ENCODE data around the gene MOSMO. TPM values are rescaled to one million over a fixed set of nuclear protein-coding genes. Genes with fewer than 3 reads are reported as not detected.

MOSMO gene
- total RNA-seq, 1 donor from 2014 or later: 33.9 TPM

DNA sequence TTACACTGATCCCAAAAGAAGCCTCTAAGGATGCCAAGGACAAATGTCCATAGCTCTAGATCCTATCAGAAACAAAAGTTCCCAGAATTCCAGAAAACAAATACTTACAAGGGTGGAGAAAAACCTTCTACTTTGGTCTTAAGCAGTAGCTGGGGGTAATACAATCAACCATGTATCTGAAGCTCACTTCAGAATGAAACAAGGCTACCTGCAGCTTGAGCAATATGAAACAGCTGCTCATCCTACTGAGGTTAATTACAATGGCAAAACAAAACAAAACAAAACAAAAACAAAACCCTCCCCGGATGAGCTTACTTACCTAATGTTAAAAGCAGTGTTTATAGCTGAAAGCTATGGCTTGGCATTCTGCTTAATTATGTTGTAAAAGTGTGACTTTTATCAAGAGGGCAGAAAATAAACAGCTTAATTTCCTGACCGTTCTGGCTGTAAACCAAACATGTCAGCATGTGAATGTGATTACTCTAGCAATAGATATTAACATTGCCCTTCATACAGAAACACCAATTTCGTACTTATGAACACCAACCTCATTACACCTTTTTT is 17.4 kb upstream of the MOSMO start:
- no peak for DNase-seq (ENCODE audit: extremely low spot score in 2 of 2)
- Histone ChIP-seq H3K9me3 (no peaks in the 10 kb centered on the region), H3K4me1 (peaks cover 24% of the 10 kb centered on the region), H3K4me3 (no peak overlapping the region), H3K36me3 (no peaks in the 10 kb centered on the region), H3K27ac (no peak overlapping the region), H3K27me3 (no peaks in the 10 kb centered on the region)
- no peak for TF ChIP-seq POLR2A (IDR thresholded peaks at IDR 0.05)
- TF ChIP-seq, protein P1, sequence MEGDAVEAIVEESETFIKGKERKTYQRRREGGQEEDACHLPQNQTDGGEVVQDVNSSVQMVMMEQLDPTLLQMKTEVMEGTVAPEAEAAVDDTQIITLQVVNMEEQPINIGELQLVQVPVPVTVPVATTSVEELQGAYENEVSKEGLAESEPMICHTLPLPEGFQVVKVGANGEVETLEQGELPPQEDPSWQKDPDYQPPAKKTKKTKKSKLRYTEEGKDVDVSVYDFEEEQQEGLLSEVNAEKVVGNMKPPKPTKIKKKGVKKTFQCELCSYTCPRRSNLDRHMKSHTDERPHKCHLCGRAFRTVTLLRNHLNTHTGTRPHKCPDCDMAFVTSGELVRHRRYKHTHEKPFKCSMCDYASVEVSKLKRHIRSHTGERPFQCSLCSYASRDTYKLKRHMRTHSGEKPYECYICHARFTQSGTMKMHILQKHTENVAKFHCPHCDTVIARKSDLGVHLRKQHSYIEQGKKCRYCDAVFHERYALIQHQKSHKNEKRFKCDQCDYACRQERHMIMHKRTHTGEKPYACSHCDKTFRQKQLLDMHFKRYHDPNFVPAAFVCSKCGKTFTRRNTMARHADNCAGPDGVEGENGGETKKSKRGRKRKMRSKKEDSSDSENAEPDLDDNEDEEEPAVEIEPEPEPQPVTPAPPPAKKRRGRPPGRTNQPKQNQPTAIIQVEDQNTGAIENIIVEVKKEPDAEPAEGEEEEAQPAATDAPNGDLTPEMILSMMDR (IDR thresholded peaks at IDR 0.05): no peak
- TF ChIP-seq POLR2AphosphoS5 (IDR thresholded peaks at IDR 0.05; ENCODE audit: insufficient read depth in 1 of 2, low read depth in 1 of 2): no peak
- intact Hi-C loops (cut with DNase I): no loop called here

DNA sequence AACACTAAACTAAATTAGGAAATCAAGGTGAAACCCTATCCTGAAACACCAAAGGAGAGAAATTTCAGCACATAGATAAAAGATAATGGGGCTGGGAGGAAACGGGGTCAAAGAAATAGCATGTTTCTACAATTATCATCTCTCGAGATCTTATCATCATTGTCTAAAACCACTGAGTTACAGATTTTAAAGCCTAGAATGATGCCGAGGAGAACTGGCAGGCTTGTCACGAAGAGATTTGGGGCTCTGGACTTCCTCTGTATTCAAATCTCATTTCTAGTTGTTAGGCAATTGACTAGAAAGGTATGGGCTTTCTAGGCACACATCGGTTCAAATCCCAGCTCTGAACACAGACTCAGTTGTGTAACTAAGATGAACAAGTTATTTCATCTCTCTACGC is 16.3 kb upstream of the MOSMO start:
- Histone ChIP-seq H3K4me1 (peaks cover 24% of the 10 kb centered on the region), H3K4me3 (no peak overlapping the region), H3K27me3 (no peaks in the 10 kb centered on the region), H3K9me3 (no peaks in the 10 kb centered on the region), H3K36me3 (no peaks in the 10 kb centered on the region), H3K27ac (no peak overlapping the region)
- DNase-seq (ENCODE audit: extremely low spot score in 2 of 2): no peak
- TF ChIP-seq POLR2AphosphoS5 (IDR thresholded peaks at IDR 0.05; ENCODE audit: insufficient read depth in 1 of 2, low read depth in 1 of 2) (no peak), POLR2A (IDR thresholded peaks at IDR 0.05) (no peak)
- TF ChIP-seq, protein P1 (IDR thresholded peaks at IDR 0.05): no peak
- intact Hi-C loops (cut with DNase I): no loop called here

DNA sequence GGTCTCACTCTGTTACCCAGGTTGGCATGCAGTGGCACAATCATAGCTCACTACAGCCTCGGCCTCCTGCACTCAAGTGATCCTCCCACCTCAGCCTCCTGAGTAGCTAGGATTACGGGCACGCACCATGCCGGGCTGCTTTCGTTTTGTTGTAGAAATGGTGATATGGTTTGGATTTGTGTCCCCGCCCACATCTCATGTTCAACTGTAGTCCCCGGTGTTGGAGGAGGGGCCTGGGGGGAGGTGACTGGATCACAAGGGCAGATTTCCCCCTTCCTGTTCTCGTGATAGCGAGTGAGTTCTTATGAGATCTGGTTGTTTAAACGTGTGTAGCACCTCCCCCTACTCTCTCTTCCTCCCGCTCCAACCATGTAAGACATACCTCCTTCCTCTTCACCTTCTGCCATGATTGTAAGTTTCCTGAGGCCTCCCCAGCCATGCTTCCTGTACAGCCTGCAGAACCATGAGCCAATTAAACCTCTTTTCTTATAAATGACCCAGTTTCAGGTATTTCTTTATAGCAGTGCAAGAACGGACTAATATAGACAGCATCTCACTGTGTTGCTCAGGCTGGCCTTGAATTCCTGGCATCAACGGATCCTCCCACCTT is 12.9 kb upstream of the MOSMO start:
- Histone ChIP-seq H3K27ac (no peak overlapping the region), H3K4me1 (peaks cover 12% of the 10 kb centered on the region), H3K9me3 (no peaks in the 10 kb centered on the region), H3K27me3 (no peaks in the 10 kb centered on the region), H3K36me3 (no peaks in the 10 kb centered on the region), H3K4me3 (no peak overlapping the region)
- TF ChIP-seq, protein P1 (IDR thresholded peaks at IDR 0.05): no peak
- TF ChIP-seq POLR2AphosphoS5 (IDR thresholded peaks at IDR 0.05; ENCODE audit: insufficient read depth in 1 of 2, low read depth in 1 of 2): no peak
- no peak for TF ChIP-seq POLR2A (IDR thresholded peaks at IDR 0.05)
- intact Hi-C loops (cut with DNase I): no loop called here
- no peak for DNase-seq (ENCODE audit: extremely low spot score in 2 of 2)

DNA sequence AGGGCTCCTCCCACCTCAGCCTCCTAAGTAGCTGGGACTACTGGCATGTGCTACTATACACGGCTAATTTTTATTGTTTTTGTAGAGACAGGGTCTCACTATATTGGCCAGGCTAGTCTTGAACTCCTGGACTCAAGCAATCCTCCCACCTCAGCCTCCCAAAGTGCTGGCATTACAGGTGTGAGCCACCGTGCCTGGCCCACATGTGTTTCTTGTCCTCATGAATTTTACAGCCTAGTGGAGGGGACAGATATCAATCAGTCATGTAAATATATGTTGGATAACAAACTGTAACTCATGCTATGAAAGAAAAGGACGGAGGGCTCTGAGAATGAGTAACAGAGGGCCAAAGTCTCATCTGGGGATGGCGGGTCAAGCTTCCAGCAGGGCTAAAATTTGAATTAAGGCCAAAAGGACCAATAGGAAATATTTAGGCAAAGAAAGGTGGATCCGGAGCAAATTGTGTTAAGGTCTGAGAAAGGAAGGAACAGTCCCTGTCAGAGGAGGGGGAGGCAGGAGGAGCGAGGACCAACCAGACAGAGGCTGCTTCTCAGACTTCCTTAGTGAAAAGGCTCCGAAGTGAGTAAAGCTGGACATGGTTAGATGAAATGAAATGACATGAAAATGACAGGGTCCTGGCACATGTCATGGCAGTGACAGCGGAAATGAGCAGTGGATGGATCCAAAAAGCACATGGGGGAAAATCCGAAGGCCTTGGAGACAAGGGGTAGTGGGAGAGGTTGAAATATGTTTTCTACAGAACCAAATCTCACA is 10.8 kb upstream of the MOSMO start:
- Histone ChIP-seq H3K9me3 (no peaks in the 10 kb centered on the region), H3K27ac (no peak overlapping the region), H3K4me1 (peaks cover 15% of the 10 kb centered on the region), H3K27me3 (no peaks in the 10 kb centered on the region), H3K36me3 (no peaks in the 10 kb centered on the region), H3K4me3 (no peak overlapping the region)
- intact Hi-C loops (cut with DNase I): no loop called here
- DNase-seq (ENCODE audit: extremely low spot score in 2 of 2): no peak
- TF ChIP-seq POLR2A (IDR thresholded peaks at IDR 0.05) (no peak), POLR2AphosphoS5 (IDR thresholded peaks at IDR 0.05; ENCODE audit: insufficient read depth in 1 of 2, low read depth in 1 of 2) (no peak)
- TF ChIP-seq, protein P1 (IDR thresholded peaks at IDR 0.05): no peak

Measured in vagina (tissue), 2 donors.